GM21526 (cell line): ENCODE measurements around the gene PNPLA8.

ENCODE experiments used
- ATAC-seq: cut with Tn5 transposase; IDR thresholded peaks from one replicate; pipeline ENCODE4 v1.9.1; 2021; ENCODE audit warnings: moderate library complexity; ENCODE audit not compliant: unreplicated experiment, low FRiP score

PNPLA8 gene

GRCh38 chr7:108449521-108449920, 76.4 kb downstream of the PNPLA8 start:
- ATAC-seq: no peak

- no peak for ATAC-seq
These were observed 77.1 kb downstream of the PNPLA8 start for GRCh38 chr7:108448584-108449505.

- no peak for ATAC-seq
These were observed 83.8 kb downstream of the PNPLA8 start for GRCh38 chr7:108442039-108442568.

- no peak for ATAC-seq
These were observed 84.5 kb downstream of the PNPLA8 start for GRCh38 chr7:108441392-108441955.

GRCh38 chr7:108440613-108441012, 85.3 kb downstream of the PNPLA8 start:
- no peak for ATAC-seq

GRCh38 chr7:108436906-108437305, 89.0 kb downstream of the PNPLA8 start:
- ATAC-seq: no peak

GRCh38 chr7:108434010-108434409, 91.9 kb downstream of the PNPLA8 start:
- ATAC-seq: no peak

GRCh38 chr7:108431099-108431498, 94.8 kb downstream of the PNPLA8 start:
- ATAC-seq: no peak

GRCh38 chr7:108430664-108431063, 95.3 kb downstream of the PNPLA8 start:
- no peak for ATAC-seq

GRCh38 chr7:108427766-108428165, 98.2 kb downstream of the PNPLA8 start:
- ATAC-seq: no peak

- no peak for ATAC-seq
These were observed 100.1 kb downstream of the PNPLA8 start for GRCh38 chr7:108425714-108426275.

GRCh38 chr7:108424013-108424412, 101.9 kb downstream of the PNPLA8 start:
- no peak for ATAC-seq

GRCh38 chr7:108423089-108423989, 102.6 kb downstream of the PNPLA8 start:
- no peak for ATAC-seq

- ATAC-seq: no peak
These were observed 104.1 kb downstream of the PNPLA8 start for GRCh38 chr7:108421720-108422331.
